NT2/D1 (cell line): Measurements from ENCODE around the gene LDLRAD4.

ENCODE experiments used
- SUZ12 ChIP-seq: IDR thresholded peaks from 2 replicates; pipeline ENCODE4 v1.6.1; 2011; ENCODE audit not compliant: insufficient read length, insufficient read depth; ENCODE audit errors: extremely low read depth
- YY1 ChIP-seq: IDR thresholded peaks from 2 replicates; pipeline ENCODE4 v1.6.1; 2011; ENCODE audit not compliant: insufficient read length, insufficient read depth
- ZNF274 ChIP-seq: IDR thresholded peaks from 2 replicates; pipeline ENCODE4 v1.6.1; 2011; ENCODE audit warnings: mild to moderate bottlenecking, low read depth, low read length

GRCh38 chr18:13287372-13287771 is 68.8 kb downstream of the LDLRAD4 start:
- no peak for TF ChIP-seq YY1
- no peak for TF ChIP-seq ZNF274
- TF ChIP-seq SUZ12: no peak
